Adrenal gland (tissue), 12 donors: ENCODE measurements around the gene GPC5. TPM values are rescaled to one million over a fixed set of nuclear protein-coding genes. Genes with fewer than 3 reads are reported as not detected.

Experiments
- DNase-seq, 7 donors: peaks; one replicate each; pipeline ENCODE4 v3.0.0-alpha.2; 2019 to 2020
- H3K27ac ChIP-seq, 5 donors: fragments of 200-600 bp; sonication (generic) in 4 of 5; 1 replicate in 3 of 5; 2 replicates in 2 of 5; pipeline versions ENCODE4 v1.5.1 to v1.8.0; 2016 to 2020; ENCODE audit warnings: mild to moderate bottlenecking in 1 of 5
- H3K27me3 ChIP-seq: fragments of 200-600 bp; 2 replicates; pipeline ENCODE4 v1.8.0; 2021
- H3K36me3 ChIP-seq, 2 donors: fragments of 200-600 bp; replicated peaks in 1 of 2; 1 replicate in 1 of 2; 2 replicates in 1 of 2; pipeline versions ENCODE4 v1.5.1 to v1.8.0; 2018 to 2022
- H3K4me1 ChIP-seq, 2 donors: fragments of 200-600 bp; replicated peaks in 1 of 2; 1 replicate in 1 of 2; 2 replicates in 1 of 2; pipeline versions ENCODE4 v1.5.1 to v1.8.0; 2018 to 2021
- H3K4me3 ChIP-seq, 4 donors: fragments of 200-600 bp; sonication (generic) in 3 of 4; one replicate each; pipeline ENCODE4 v1.5.1; 2016 to 2018
- H3K9me3 ChIP-seq, 3 donors: fragments of 200-600 bp; sonication (generic) in 1 of 3; replicated peaks in 1 of 3; 1 replicate in 2 of 3; 2 replicates in 1 of 3; pipeline versions ENCODE4 v1.5.1 to v1.8.0; 2016 to 2021
- CTCF ChIP-seq, 6 experiments: fragments of 450-650 bp in 4 of 6; fragments of 200-600 bp in 2 of 6; sonication (generic) in 1 of 6; IDR thresholded peaks; 1 replicate in 5 of 6; 2 replicates in 1 of 6; pipeline versions ENCODE4 v1.5.1 to v1.8.0; 2016 to 2021; ENCODE audit warnings: antibody characterized with exemption in 6 of 6, mild to moderate bottlenecking in 2 of 6, moderate library complexity in 1 of 6
- POLR2A ChIP-seq, 2 donors: fragments of 450-650 bp; IDR thresholded peaks; one replicate each; pipeline ENCODE4 v1.6.1; 2017; ENCODE audit warnings: antibody characterized with exemption in 2 of 2, mild to moderate bottlenecking in 2 of 2, moderate library complexity in 1 of 2
- WGBS, 4 donors: extraction: QIAGEN DNeasy Blood & Tissue Kit in 2 of 4; methylation state at CpG; one replicate each; pipeline versions ENCODE4 v1.1.5 to v1.1.7; 2013 to 2017; 5-methylcytosine and 5-hydroxymethylcytosine counted together
- intact Hi-C, 2 donors: fragments of 100-400 bp; cut with DNase I; formaldehyde crosslinking; loops; one replicate each; pipeline versions ENCODE4 v1.14.1 to v1.15.0; 2022 to 2023
- polyA plus RNA-seq, 3 donors: library from polyadenylated mRNA; stranded (reverse); fragments of 200-250 nt in 2 of 3; fragments of 350-450 nt in 1 of 3; fragmentation: Illumina TruSeq in 1 of 3; extraction: RNeasy Lipid Tissue Mini Kit (QIAGEN cat#74804) in 1 of 3; gene quantifications; one replicate each; pipeline ENCODE4 v1.2.3, GENCODE V29; 2013 to 2014
- total RNA-seq, 9 donors: library from RNA; depleted of rRNA in 4 of 9; stranded (reverse); fragments of >200 nt in 4 of 9; fragments of 120-200 nt in 1 of 9; fragmentation: NEBNext Ultra II Directional in 1 of 9; extraction: Animal tissue kit (Norgen Biotek cat#: 25700) in 1 of 9; gene quantifications; one replicate each; pipeline versions ENCODE4 v1.1.0 to v1.2.4, GENCODE V29; 2013 to 2023
- donor health status: healthy with polysubstance abuse.
- donor health status: Bipolar disorder and iron deficiency.
- donor health status: DM: yes; HTN: yes; CAD: no.
- donor health status: DM: no; HTN: no; CAD: no.
- donor health status: DM: no; HTN: no; CAD: no.
- donor health status: DM: yes; HTN: yes; CAD: no.

The GPC5 gene
- total and polyA plus RNA-seq, 12 donors: 0.24 to 7.7 (median 2.1) TPM; not detected in 4

GRCh38 chr13:91879360-91879759 is 480.9 kb downstream of the GPC5 start:
- no peak overlapping the region for H3K27ac ChIP-seq
- no peaks in the 10 kb centered on the region for H3K9me3 ChIP-seq
- no peaks in the 10 kb centered on the region for H3K27me3 ChIP-seq
- no peak for DNase-seq
- TF ChIP-seq POLR2A (IDR thresholded peaks at IDR 0.05): no peak
- no peak overlapping the region for H3K4me3 ChIP-seq
- no peaks in the 10 kb centered on the region for H3K4me1 ChIP-seq
- WGBS, 4 donors: 89 to 97% (median 94%) methylated on average over 2 of the region's 2 CpGs
- no peaks in the 10 kb centered on the region for H3K36me3 ChIP-seq
- intact Hi-C loops: no loop called here

GRCh38 chr13:91882918-91883317 is 484.5 kb downstream of the GPC5 start:
- H3K27ac ChIP-seq: no peak overlapping the region
- no peak for TF ChIP-seq POLR2A (IDR thresholded peaks at IDR 0.05)
- TF ChIP-seq CTCF (IDR thresholded peaks at IDR 0.05): no peak
- no peak for DNase-seq
- no peaks in the 10 kb centered on the region for H3K36me3 ChIP-seq
- no peaks in the 10 kb centered on the region for H3K27me3 ChIP-seq
- H3K4me3 ChIP-seq: no peak overlapping the region
- intact Hi-C loops: no loop called here
- H3K9me3 ChIP-seq: no peaks in the 10 kb centered on the region
- H3K4me1 ChIP-seq: no peaks in the 10 kb centered on the region

- no peaks in the 10 kb centered on the region for H3K4me1 ChIP-seq
- TF ChIP-seq CTCF (IDR thresholded peaks at IDR 0.05): no peak
- no peak for TF ChIP-seq POLR2A (IDR thresholded peaks at IDR 0.05)
- intact Hi-C loops: no loop called here
- no peak overlapping the region for H3K27ac ChIP-seq
- DNase-seq: no peak
- WGBS, 4 donors: 84 to 91% (median 88%) methylated on average over 2 of the region's 2 CpGs
- H3K9me3 ChIP-seq: no peaks in the 10 kb centered on the region
- no peaks in the 10 kb centered on the region for H3K27me3 ChIP-seq
- no peak overlapping the region for H3K4me3 ChIP-seq
- H3K36me3 ChIP-seq: no peaks in the 10 kb centered on the region
Measured at GRCh38 chr13:91889641-91890040, 491.2 kb downstream of the GPC5 start.

- no peak for TF ChIP-seq POLR2A (IDR thresholded peaks at IDR 0.05)
- no peak for TF ChIP-seq CTCF (IDR thresholded peaks at IDR 0.05)
- no peaks in the 10 kb centered on the region for H3K9me3 ChIP-seq
- WGBS, 4 donors: 66 to 77% (median 68%) methylated on average over 3 of the region's 3 CpGs
- H3K27me3 ChIP-seq: no peaks in the 10 kb centered on the region
- H3K4me3 ChIP-seq: no peak overlapping the region
- no peaks in the 10 kb centered on the region for H3K4me1 ChIP-seq
- DNase-seq: no peak
- no peak overlapping the region for H3K27ac ChIP-seq
- no peaks in the 10 kb centered on the region for H3K36me3 ChIP-seq
- intact Hi-C loops: no loop called here
Measured at GRCh38 chr13:91891141-91891540, 492.7 kb downstream of the GPC5 start.

- no peak for TF ChIP-seq POLR2A (IDR thresholded peaks at IDR 0.05)
- intact Hi-C loops: no loop called here
- Histone ChIP-seq H3K27ac (no peak overlapping the region), H3K4me3 (no peak overlapping the region), H3K9me3 (no peaks in the 10 kb centered on the region), H3K27me3 (no peaks in the 10 kb centered on the region), H3K36me3 (no peaks in the 10 kb centered on the region), H3K4me1 (no peaks in the 10 kb centered on the region)
- DNase-seq: no peak
- WGBS, 4 donors: 89 to 97% (median 92%) methylated on average over 2 of the region's 2 CpGs
Measured at GRCh38 chr13:91893040-91893439, 494.6 kb downstream of the GPC5 start.
